SIG-M5 (cell line): ENCODE measurements around the gene MAGI2.

Source experiments
- DNase-seq: peaks from one replicate; lab custom pipeline; 2025; lab: John Stamatoyannopoulos, UW

Gene MAGI2

GRCh38 chr7:78924581-78924980 lies 528.9 kb downstream of the MAGI2 start:
- no peak for DNase-seq

GRCh38 chr7:78912781-78913180 lies 540.7 kb downstream of the MAGI2 start:
- no peak for DNase-seq

DNA sequence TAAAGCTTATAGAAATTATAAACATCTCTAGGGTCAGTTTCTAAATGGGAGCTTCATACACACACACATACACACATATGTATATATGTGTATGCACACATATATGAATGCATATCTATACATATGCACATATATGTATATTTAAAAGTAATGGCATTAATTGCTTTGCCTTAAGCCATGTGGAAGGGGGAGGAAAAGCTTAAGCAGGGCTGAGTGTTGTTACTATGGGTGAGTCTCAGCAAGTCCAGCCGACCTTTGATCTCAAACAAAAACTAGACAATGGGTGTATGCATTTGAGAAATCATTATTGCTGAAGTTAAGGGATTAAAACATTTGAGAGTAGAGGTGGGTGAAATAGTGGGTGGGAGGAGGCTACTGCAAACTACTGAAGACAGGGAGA lies 546.7 kb downstream of the MAGI2 start:
- no peak for DNase-seq

DNA sequence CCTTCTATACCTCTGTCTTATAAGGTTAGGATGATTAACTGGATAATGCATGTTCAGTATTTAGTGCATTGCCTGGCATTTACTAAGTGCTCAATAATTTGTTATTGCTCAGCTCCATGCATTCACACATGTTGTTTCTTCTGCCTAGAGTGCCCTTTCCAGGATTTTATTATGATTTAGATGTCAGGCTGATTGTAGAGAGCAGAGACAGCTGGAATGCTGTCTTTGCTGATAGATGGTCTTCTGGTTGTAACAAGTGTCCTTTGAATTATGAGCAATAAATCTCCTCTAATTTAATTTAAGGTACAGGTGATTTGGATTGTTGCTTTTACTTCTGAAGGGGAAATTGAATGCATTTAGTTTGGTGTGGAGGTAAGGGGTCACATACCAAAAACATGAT lies 548.0 kb downstream of the MAGI2 start:
- DNase-seq, result no peak

GRCh38 chr7:78904983-78905382 lies 548.5 kb downstream of the MAGI2 start:
- DNase-seq, result no peak

- no peak for DNase-seq
These were observed 551.9 kb downstream of the MAGI2 start for GRCh38 chr7:78901566-78901965.

GRCh38 chr7:78900806-78901205 lies 552.7 kb downstream of the MAGI2 start:
- no peak for DNase-seq

GRCh38 chr7:78895393-78895792 lies 558.1 kb downstream of the MAGI2 start:
- DNase-seq, result no peak

DNA sequence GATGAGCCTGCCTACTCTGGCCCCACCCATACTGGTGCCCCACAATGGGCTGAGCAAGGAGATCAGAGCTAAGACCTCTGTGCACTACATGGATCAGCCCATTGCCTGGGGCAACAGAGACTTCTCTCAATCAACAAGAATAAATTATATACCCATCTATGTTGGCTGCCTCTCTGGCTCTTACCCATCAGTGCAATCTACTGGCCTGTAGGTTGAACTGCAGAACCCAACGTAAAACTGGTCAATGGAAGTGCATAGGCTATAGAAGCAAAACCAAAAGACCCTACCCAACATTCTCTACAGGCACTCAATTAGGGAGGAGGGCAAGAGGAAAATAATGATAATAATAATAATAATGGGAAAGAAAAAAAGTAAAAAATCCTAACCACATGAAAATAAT lies 574.3 kb downstream of the MAGI2 start:
- DNase-seq, result no peak

- DNase-seq, result no peak
These were observed 580.4 kb downstream of the MAGI2 start for GRCh38 chr7:78873117-78873516.

DNA sequence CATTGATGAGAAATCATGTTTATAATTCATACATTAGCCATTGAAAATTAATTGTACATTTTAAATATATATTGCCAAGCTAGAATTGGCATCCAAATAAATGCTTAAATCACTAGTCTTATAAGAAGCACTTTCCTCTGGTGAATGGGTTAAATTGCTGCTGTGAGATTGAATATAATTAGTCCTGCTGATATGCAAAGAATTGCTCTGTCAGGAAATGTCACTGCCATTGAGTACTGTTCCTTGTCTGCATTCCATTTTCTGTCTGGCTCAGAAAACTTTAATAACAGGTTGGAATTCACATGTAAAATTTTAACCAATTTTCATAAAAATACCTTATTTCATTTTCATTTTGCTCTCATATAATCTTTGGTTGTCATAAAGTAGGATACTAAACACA lies 589.1 kb downstream of the MAGI2 start:
- no peak for DNase-seq

DNA sequence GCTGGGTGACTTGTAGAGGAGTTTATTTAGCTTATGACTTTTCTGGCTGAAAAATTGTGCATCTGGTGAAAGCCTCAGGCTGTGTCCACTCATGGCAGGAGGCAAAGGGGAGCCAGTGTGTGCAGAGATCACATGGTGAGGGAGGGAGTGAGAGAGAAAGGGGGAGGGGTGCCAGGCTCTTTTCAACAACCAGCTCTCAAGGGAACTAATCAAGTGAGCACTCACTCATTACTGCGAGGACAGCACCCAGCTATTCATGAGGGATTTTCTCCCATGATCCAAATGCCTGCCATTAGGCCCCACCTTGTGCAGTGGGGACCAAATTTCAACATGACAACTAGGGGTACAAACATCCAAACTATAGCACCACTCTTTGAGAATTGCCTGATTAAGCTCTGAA lies 590.2 kb downstream of the MAGI2 start:
- no peak for DNase-seq

DNA sequence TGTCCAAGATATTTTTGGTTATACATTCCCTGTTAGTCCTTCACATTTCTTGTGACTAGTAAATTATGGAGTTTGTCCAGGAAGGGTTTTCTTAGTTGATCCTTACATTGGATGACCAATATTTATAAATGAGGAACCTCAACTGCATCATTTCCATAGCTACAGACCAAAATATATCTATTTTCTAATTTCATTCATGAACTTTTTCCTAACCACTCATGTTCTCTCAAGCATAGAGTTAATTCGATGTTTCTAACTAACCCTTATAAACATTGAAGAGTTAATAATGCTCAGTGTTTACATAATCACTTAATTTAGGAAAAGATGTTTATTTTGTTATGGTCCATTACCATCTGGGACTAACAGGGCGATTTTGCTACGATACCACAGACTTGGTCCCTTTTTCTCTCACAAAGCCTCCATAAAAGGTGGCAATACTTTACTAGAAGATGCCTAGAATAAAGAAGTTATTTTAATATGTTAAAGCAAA lies 591.0 kb downstream of the MAGI2 start:
- no peak for DNase-seq

- DNase-seq, result no peak
These were observed 600.5 kb downstream of the MAGI2 start for GRCh38 chr7:78852951-78853350.

GRCh38 chr7:78850093-78850740 lies 603.2 kb downstream of the MAGI2 start:
- no peak for DNase-seq

- no peak for DNase-seq
These were observed 608.3 kb downstream of the MAGI2 start for GRCh38 chr7:78845155-78845554.

DNA sequence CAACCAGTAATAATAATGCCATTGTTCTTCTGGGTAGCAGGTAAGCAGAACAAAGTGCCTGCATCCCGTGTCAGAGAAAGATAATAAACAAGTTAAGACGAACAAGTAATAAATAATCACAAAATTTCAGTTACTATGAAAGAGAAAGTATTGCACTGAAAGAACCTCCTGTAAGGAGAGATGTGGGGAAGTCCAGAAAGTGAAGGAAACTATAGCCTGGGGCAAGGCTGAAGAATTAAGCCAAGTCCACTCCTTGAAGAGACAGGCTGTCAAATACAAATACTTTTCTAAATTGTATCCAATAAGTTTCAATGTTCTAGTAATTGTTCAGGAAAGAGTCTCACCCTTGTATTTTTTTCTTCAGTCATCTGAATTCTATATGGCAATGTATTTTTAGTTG lies 611.4 kb downstream of the MAGI2 start:
- DNase-seq, result no peak

DNA sequence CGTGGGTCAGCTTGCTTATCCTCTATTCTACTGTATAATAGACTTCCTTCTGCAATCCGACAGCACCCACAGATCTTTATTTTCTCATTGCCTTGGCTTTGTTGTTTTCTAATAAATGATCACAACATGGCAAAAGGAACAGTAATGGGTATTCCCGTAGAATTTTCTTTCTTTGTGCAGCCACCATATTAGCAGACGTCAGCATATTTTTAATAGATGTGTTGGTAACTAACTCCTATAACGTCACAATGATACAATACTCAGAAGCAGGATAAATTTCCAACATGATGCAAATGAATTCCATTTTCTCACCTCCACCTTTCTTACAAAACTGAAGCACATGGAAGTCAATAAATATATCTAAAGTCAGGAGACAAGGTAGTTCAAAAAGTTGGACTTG lies 617.6 kb downstream of the MAGI2 start:
- no peak for DNase-seq

GRCh38 chr7:78828317-78828716 lies 625.1 kb downstream of the MAGI2 start:
- no peak for DNase-seq

DNA sequence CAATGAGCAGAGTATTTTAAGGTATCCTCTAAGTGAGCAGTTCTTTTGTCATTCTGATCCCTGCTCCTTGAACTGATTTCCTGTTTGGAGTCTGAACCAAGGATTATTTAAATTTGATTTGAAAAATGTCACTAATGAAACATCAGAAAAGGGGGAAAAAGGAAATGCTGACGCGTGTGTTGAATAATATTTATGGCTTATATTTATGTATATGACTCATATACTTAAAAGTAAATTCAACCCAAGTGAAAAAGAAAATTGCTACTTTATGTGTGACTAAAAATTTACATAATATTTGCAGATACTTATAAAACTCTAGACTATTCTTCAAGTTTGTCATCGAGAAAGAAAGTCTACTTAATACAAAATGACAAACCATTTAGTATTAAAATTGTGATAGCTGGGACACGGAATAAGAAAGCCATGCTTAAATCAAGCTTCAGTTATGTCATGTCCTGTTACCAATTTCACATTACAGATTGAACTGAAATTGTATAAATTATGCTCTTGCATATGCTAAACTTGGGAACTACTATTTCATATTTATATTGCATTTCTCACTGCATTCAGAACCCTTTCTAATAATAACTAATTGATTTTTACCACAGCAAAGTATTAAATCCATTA lies 649.9 kb downstream of the MAGI2 start:
- DNase-seq, result no peak

- no peak for DNase-seq
These were observed 659.4 kb downstream of the MAGI2 start for GRCh38 chr7:78794101-78794500.

DNA sequence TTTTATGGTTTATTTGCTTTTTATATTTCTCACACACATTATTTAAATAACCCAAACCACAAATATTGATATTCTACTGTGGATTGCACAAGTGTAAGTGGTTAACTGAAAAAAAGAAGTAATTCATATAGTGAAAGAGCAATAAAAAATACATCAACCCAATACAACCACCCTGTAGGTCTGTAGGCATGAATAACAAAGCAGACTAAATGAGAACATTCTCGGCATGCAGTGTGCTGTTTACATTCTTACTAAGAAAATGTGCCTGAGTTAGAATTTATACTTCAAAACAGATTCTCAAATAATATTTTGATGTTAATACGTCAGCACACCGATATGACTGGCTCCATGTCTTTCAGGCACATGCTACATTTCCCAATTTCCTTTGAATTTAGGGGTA lies 660.8 kb downstream of the MAGI2 start:
- no peak for DNase-seq

GRCh38 chr7:78792006-78792405 lies 661.5 kb downstream of the MAGI2 start:
- no peak for DNase-seq

DNA sequence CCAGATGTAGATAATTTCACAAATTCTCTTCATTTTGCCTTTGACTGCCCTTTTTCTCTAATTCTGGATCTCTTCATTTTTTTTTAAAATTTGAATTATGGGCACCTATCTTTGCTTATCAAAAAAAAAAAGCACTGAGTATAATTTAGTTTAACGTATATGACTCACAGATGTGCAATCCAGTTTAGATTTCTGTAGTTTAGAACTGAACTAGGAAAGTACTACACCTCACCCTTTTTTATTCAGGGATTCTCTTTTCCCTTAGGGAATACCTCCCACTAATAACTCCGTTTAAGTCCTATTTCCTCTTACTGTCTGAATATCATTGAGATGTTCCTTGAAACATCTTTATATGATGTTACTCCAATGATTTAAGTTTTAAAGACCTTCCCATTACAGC lies 665.0 kb downstream of the MAGI2 start:
- no peak for DNase-seq
